Neural cell (in vitro differentiated cells): ENCODE data around the gene RANBP3.

ENCODE experiments used
- EP300 ChIP-seq: fragments of 450-650 bp; conservative IDR thresholded peaks from 2 replicates; pipeline ENCODE4 v1.6.1; 2014; ENCODE audit warnings: antibody characterized with exemption, mild to moderate bottlenecking, moderate library complexity; ENCODE audit not compliant: poor library complexity, severe bottlenecking
- EZH2 ChIP-seq: fragments of 200-600, 300-800 bp; shearing (Covaris generic), sonication (generic); IDR thresholded peaks from 2 replicates; pipeline ENCODE4 v1.6.1; 2014; ENCODE audit warnings: antibody characterized with exemption, low read length, borderline replicate concordance, mild to moderate bottlenecking; ENCODE audit not compliant: insufficient read depth, poor library complexity, severe bottlenecking
- POLR2AphosphoS5 ChIP-seq: IDR thresholded peaks from 2 replicates; pipeline ENCODE4 v1.6.1; 2012
- RAD21 ChIP-seq: fragments of 450-650 bp; conservative IDR thresholded peaks from 2 replicates; pipeline ENCODE4 v1.6.1; 2014; ENCODE audit warnings: antibody characterized with exemption, mild to moderate bottlenecking, moderate library complexity
- TAF1 ChIP-seq: IDR thresholded peaks from 2 replicates; pipeline ENCODE4 v1.6.1; 2012; ENCODE audit warnings: low read depth
- TF ChIP-seq, protein P1 (sequence below): fragments of 450-650 bp; IDR thresholded peaks from 2 replicates; pipeline ENCODE4 v1.5.1; 2014; ENCODE audit warnings: antibody characterized with exemption, mild to moderate bottlenecking, moderate library complexity; ENCODE audit not compliant: poor library complexity, severe bottlenecking
- TF ChIP-seq, protein P2 (sequence below): IDR thresholded peaks from 2 replicates; pipeline ENCODE4 v1.6.1; 2012; ENCODE audit warnings: borderline replicate concordance

DNA sequence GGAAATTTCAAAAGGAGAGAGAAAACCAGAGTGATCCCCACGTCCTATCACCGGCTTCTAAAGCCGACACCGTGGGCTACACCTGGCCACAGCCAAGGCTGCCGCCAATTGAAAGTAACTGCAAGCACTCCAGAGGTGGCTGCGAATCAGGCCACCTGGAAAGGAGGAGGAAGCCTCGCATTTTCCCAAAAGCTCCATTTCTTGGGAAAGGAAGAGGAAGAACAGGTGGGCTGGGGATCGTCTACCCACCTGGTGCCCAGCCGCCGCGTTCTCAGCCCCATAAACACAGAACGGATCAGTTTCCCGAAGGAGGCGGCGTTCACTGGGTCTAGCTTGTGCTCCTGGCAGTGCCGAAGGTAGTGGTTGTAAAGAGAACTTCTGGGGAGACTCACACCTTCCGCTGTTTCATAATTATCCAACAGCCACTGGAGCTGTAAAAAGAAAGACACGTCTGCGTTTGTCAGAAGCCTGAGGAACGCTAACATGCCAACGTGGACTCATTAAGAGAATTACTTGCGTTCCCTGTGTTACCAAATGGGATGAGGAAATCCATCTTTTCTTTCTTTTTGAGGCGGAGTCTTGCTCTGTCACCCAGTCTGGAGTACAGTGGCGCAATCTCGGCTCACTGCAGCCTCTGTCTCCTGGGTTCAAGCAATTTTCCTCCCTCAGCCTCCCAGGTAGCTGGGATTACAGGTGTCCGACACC is 38.1 kb upstream of the RANBP3 start:
- TF ChIP-seq EZH2 (no peak), RAD21 (no peak), EP300 (no peak), POLR2AphosphoS5 (no peak), TAF1 (no peak)
- TF ChIP-seq, protein P1, sequence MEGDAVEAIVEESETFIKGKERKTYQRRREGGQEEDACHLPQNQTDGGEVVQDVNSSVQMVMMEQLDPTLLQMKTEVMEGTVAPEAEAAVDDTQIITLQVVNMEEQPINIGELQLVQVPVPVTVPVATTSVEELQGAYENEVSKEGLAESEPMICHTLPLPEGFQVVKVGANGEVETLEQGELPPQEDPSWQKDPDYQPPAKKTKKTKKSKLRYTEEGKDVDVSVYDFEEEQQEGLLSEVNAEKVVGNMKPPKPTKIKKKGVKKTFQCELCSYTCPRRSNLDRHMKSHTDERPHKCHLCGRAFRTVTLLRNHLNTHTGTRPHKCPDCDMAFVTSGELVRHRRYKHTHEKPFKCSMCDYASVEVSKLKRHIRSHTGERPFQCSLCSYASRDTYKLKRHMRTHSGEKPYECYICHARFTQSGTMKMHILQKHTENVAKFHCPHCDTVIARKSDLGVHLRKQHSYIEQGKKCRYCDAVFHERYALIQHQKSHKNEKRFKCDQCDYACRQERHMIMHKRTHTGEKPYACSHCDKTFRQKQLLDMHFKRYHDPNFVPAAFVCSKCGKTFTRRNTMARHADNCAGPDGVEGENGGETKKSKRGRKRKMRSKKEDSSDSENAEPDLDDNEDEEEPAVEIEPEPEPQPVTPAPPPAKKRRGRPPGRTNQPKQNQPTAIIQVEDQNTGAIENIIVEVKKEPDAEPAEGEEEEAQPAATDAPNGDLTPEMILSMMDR, result no peak
- TF ChIP-seq, protein P2, sequence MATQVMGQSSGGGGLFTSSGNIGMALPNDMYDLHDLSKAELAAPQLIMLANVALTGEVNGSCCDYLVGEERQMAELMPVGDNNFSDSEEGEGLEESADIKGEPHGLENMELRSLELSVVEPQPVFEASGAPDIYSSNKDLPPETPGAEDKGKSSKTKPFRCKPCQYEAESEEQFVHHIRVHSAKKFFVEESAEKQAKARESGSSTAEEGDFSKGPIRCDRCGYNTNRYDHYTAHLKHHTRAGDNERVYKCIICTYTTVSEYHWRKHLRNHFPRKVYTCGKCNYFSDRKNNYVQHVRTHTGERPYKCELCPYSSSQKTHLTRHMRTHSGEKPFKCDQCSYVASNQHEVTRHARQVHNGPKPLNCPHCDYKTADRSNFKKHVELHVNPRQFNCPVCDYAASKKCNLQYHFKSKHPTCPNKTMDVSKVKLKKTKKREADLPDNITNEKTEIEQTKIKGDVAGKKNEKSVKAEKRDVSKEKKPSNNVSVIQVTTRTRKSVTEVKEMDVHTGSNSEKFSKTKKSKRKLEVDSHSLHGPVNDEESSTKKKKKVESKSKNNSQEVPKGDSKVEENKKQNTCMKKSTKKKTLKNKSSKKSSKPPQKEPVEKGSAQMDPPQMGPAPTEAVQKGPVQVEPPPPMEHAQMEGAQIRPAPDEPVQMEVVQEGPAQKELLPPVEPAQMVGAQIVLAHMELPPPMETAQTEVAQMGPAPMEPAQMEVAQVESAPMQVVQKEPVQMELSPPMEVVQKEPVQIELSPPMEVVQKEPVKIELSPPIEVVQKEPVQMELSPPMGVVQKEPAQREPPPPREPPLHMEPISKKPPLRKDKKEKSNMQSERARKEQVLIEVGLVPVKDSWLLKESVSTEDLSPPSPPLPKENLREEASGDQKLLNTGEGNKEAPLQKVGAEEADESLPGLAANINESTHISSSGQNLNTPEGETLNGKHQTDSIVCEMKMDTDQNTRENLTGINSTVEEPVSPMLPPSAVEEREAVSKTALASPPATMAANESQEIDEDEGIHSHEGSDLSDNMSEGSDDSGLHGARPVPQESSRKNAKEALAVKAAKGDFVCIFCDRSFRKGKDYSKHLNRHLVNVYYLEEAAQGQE, result no peak
